Neutrophil (primary cell): ENCODE results near the gene PPP2R2C.

Experiments
- H3K27ac ChIP-seq: fragments of 200-600 bp; sonication (generic); 2 replicates; pipeline ENCODE4 v1.5.1; 2016; ENCODE audit warnings: mild to moderate bottlenecking, moderate library complexity
- H3K27me3 ChIP-seq: fragments of 200-600 bp; sonication (generic); 2 replicates; pipeline ENCODE4 v1.6.0; 2016; ENCODE audit warnings: mild to moderate bottlenecking
- H3K36me3 ChIP-seq: fragments of 200-600 bp; sonication (generic); 2 replicates; pipeline ENCODE4 v1.5.1; 2017
- H3K4me1 ChIP-seq, 2 experiments: fragments of 200-600 bp in 1 of 2; sonication (generic) in 1 of 2; 1 replicate in 1 of 2; 2 replicates in 1 of 2; pipeline versions ENCODE4 v1.5.1 to v1.6.1; 2013 to 2016; ENCODE audit warnings: low read depth in 1 of 2, low read length in 1 of 2, mild to moderate bottlenecking in 1 of 2, moderate library complexity in 1 of 2; ENCODE audit not compliant: control insufficient read depth in 1 of 2, insufficient read depth in 1 of 2
- H3K4me3 ChIP-seq, 2 experiments: fragments of 200-600 bp in 1 of 2; sonication (generic) in 1 of 2; 1 replicate in 1 of 2; 2 replicates in 1 of 2; pipeline ENCODE4 v1.5.1; 2013 to 2016; ENCODE audit warnings: low read depth in 1 of 2, low read length in 1 of 2, mild to moderate bottlenecking in 1 of 2, moderate library complexity in 1 of 2
- H3K9me3 ChIP-seq: fragments of 200-600 bp; sonication (generic); 2 replicates; pipeline ENCODE4 v1.5.1; 2016
- CTCF ChIP-seq: fragments of 200-600 bp; sonication (generic); IDR thresholded peaks from 2 replicates; pipeline ENCODE4 v1.5.1; 2016; ENCODE audit warnings: antibody characterized with exemption

Gene PPP2R2C

GRCh38 chr4:6435010-6435409 is 37.4 kb downstream of the PPP2R2C start:
- H3K9me3 ChIP-seq: no peaks in the 10 kb centered on the region
- H3K4me1 ChIP-seq: no peaks in the 10 kb centered on the region

GRCh38 chr4:6430927-6431326 is 41.5 kb downstream of the PPP2R2C start:
- Histone ChIP-seq H3K4me1 (no peaks in the 10 kb centered on the region), H3K27me3 (no peaks in the 10 kb centered on the region), H3K9me3 (no peaks in the 10 kb centered on the region), H3K27ac (no peak overlapping the region), H3K4me3 (no peak overlapping the region), H3K36me3 (no peaks in the 10 kb centered on the region)
- no peak for TF ChIP-seq CTCF

More at GRCh38 chr4:6435010-6435409, 37.4 kb downstream of the PPP2R2C start:
- no peaks in the 10 kb centered on the region for H3K36me3 ChIP-seq
- H3K27ac ChIP-seq: no peak overlapping the region
- no peak overlapping the region for H3K4me3 ChIP-seq
- no peaks in the 10 kb centered on the region for H3K27me3 ChIP-seq
- TF ChIP-seq CTCF: no peak

GRCh38 chr4:6427439-6428090 is 44.8 kb downstream of the PPP2R2C start:
- TF ChIP-seq CTCF: no peak
- no peaks in the 10 kb centered on the region for H3K9me3 ChIP-seq
- H3K27ac ChIP-seq: no peak overlapping the region
- H3K4me3 ChIP-seq: no peak overlapping the region
- H3K36me3 ChIP-seq: no peaks in the 10 kb centered on the region
- H3K27me3 ChIP-seq: peaks cover 2% of the 10 kb centered on the region
- no peaks in the 10 kb centered on the region for H3K4me1 ChIP-seq

GRCh38 chr4:6426571-6427438 is 45.6 kb downstream of the PPP2R2C start:
- no peak for TF ChIP-seq CTCF
- peaks cover 2% of the 10 kb centered on the region for H3K27me3 ChIP-seq

GRCh38 chr4:6425911-6426310 is 46.5 kb downstream of the PPP2R2C start:
- Histone ChIP-seq H3K27ac (no peak overlapping the region), H3K27me3 (peaks cover 2% of the 10 kb centered on the region), H3K36me3 (no peaks in the 10 kb centered on the region), H3K9me3 (no peaks in the 10 kb centered on the region), H3K4me3 (no peak overlapping the region), H3K4me1 (no peaks in the 10 kb centered on the region)
- TF ChIP-seq CTCF: no peak

More at GRCh38 chr4:6426571-6427438, 45.6 kb downstream of the PPP2R2C start:
- Histone ChIP-seq H3K9me3 (no peaks in the 10 kb centered on the region), H3K4me3 (no peak overlapping the region), H3K4me1 (no peaks in the 10 kb centered on the region), H3K36me3 (no peaks in the 10 kb centered on the region), H3K27ac (no peak overlapping the region)
